ENCODE measurements around the gene ELK4. TPM values are rescaled to one million over a fixed set of nuclear protein-coding genes. Genes with fewer than 3 reads are reported as not detected.

ELK4 gene
- total RNA-seq, 6 experiments from 2014 or later: 15.1 to 39.2 (median 26.9) TPM

GRCh38 chr1:205632669-205633169 lies 908 bp upstream of the ELK4 start:
- H3K27ac ChIP-seq: peak overlapping the region; percentile 75 to 94 (median 89)
- peak overlapping the region; percentile 53 to 61 (median 57) for H3K4me3 ChIP-seq
- intact Hi-C loops (cut with DNase I): no loop called here
- TF ChIP-seq CTCF (IDR thresholded peaks at IDR 0.05) (no peak), POLR2A (IDR thresholded peaks at IDR 0.05) (no peak)
- no peaks in the 10 kb centered on the region for H3K36me3 ChIP-seq
- no peaks in the 10 kb centered on the region for H3K27me3 ChIP-seq
- 41% methylated on average over 3 of the region's 3 CpGs for WGBS (ENCODE audit: insufficient coverage, low coverage, low lambda C conversion rate, missing lambda C conversion rate)
- ATAC-seq: no peak
- no peak for DNase-seq
- H3K4me1 ChIP-seq: peaks cover 0 to 52% (median 5%) of the 10 kb centered on the region in 4 donors
- H3K9me3 ChIP-seq: no peaks in the 10 kb centered on the region

DNA sequence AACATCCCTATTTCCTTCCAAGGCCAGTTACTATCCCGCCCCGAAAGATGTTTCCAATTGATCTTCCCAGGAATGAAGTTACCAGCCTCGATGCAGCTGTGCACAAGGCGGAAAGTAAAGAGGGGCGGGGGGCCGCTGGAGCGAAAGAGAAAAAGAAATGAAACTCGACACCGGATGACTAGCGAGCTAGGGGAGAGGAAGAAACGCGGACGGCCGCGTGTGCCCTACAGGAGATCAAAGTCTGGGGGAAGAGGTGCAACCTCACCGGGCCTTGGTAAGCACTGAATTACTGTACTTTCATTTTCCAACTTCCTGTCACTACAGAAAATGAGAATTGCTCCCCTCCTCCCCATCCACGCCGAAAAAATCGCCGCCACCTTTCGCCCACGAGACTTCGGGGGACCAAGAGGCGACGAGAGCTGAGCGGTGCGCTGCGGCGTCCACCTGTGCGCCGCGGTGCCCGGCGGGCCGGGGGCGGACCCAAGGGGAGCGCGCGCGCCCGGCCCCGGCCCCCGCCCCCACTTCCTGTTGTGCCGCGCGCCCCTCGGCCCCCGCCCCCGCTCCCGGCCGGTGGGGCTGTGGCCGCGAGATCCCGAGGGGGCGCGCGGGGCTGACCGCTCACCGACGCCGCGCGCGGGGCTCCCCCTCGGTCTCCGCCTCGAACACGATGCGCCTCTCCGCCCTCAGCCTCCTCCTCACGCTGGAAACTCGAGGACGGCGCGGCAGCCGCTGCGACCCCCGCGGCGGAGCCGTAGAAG lies 622 bp downstream of the ELK4 start:
- DNase-seq (peak; percentile 79 to 82 (median 81)), ATAC-seq (peak; percentile 57 to 71 (median 62))
- 0% methylated on average over 29 of the region's 81 CpGs for WGBS (ENCODE audit: insufficient coverage, low coverage, low lambda C conversion rate, missing lambda C conversion rate)
- Histone ChIP-seq H3K4me1 (peaks cover 0 to 42% (median 5%) of the 10 kb centered on the region in 4 donors), H3K36me3 (no peaks in the 10 kb centered on the region), H3K27ac (peak overlapping the region; percentile 76 to 94 (median 89)), H3K9me3 (no peaks in the 10 kb centered on the region), H3K27me3 (no peaks in the 10 kb centered on the region), H3K4me3 (peak overlapping the region; percentile 53 to 61 (median 53))
- TF ChIP-seq CTCF (IDR thresholded peaks at IDR 0.05) (no peak), POLR2A (IDR thresholded peaks at IDR 0.05) (peak; percentile 5)
- intact Hi-C loops (cut with DNase I): no loop called here

GRCh38 chr1:205630651-205631009 lies 1.2 kb downstream of the ELK4 start:
- WGBS (ENCODE audit: insufficient coverage, low coverage, low lambda C conversion rate, missing lambda C conversion rate): 3% methylated on average over 3 of the region's 3 CpGs

DNA sequence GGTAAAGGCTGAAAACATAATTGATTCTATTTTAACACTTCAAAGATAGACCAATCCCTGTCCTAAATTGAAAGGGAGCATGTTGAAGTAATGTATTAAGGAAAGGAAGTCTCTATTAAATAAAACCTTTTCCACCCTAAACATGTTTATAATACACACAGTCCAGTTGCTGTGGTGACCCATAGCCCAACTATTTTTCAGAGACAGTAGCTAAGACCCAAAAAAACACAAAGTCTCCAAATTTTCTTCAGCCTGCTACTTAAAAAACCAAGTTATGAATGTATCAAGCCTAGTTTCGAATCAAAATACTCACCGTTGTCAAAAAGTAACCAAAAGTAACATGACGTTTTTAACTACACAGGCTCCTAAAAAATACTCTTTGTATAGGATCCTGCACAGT lies 1.6 kb downstream of the ELK4 start:
- H3K9me3 ChIP-seq: no peaks in the 10 kb centered on the region

More at GRCh38 chr1:205630651-205631009, 1.2 kb downstream of the ELK4 start:
- Histone ChIP-seq H3K36me3 (no peaks in the 10 kb centered on the region), H3K4me3 (peak overlapping the region; percentile 53 to 61 (median 53)), H3K9me3 (no peaks in the 10 kb centered on the region), H3K4me1 (peaks cover 0 to 36% (median 5%) of the 10 kb centered on the region in 4 donors), H3K27ac (peak overlapping the region; percentile 76 to 94 (median 89)), H3K27me3 (no peaks in the 10 kb centered on the region)
- no peak for TF ChIP-seq POLR2A (IDR thresholded peaks at IDR 0.05)
- intact Hi-C loops (cut with DNase I): no loop called here
- ATAC-seq (no peak), DNase-seq (no peak)

More for the DNA sequence above, 1.6 kb downstream of the ELK4 start:
- WGBS (ENCODE audit: insufficient coverage, low coverage, low lambda C conversion rate, missing lambda C conversion rate): 4% methylated on average over 3 of the region's 3 CpGs
- H3K27ac ChIP-seq: peak overlapping the region; percentile 76 to 94 (median 89)
- TF ChIP-seq CTCF (IDR thresholded peaks at IDR 0.05): no peak
- TF ChIP-seq POLR2A (IDR thresholded peaks at IDR 0.05): no peak
- H3K27me3 ChIP-seq: no peaks in the 10 kb centered on the region
- DNase-seq: no peak
- ATAC-seq: no peak
- H3K36me3 ChIP-seq: no peaks in the 10 kb centered on the region
- H3K4me3 ChIP-seq: peak overlapping the region; percentile 53 to 61 (median 53)
- H3K4me1 ChIP-seq: peaks cover 0 to 32% (median 5%) of the 10 kb centered on the region in 4 donors
- intact Hi-C loops (cut with DNase I): no loop called here
